Measurements from ENCODE around the gene MBD5.

- TF ChIP-seq, protein P1, sequence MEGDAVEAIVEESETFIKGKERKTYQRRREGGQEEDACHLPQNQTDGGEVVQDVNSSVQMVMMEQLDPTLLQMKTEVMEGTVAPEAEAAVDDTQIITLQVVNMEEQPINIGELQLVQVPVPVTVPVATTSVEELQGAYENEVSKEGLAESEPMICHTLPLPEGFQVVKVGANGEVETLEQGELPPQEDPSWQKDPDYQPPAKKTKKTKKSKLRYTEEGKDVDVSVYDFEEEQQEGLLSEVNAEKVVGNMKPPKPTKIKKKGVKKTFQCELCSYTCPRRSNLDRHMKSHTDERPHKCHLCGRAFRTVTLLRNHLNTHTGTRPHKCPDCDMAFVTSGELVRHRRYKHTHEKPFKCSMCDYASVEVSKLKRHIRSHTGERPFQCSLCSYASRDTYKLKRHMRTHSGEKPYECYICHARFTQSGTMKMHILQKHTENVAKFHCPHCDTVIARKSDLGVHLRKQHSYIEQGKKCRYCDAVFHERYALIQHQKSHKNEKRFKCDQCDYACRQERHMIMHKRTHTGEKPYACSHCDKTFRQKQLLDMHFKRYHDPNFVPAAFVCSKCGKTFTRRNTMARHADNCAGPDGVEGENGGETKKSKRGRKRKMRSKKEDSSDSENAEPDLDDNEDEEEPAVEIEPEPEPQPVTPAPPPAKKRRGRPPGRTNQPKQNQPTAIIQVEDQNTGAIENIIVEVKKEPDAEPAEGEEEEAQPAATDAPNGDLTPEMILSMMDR (IDR thresholded peaks at IDR 0.05), result no peak
- TF ChIP-seq POLR2A (IDR thresholded peaks at IDR 0.05), result no peak
These were observed 237.2 kb downstream of the MBD5 start for GRCh38 chr2:148258124-148258523.
